C4-2B (cell line): ENCODE data around the gene PLBD2.

Experiments
- CTCF ChIP-seq: fragments of 450-650 bp; conservative IDR thresholded peaks from 2 replicates; pipeline ENCODE4 v1.5.1; 2017; ENCODE audit warnings: mild to moderate bottlenecking
- ZFX ChIP-seq: fragments of 450-650 bp; IDR thresholded peaks from 2 replicates; pipeline ENCODE4 v1.6.1; 2017

GRCh38 chr12:113317122-113317521 is 41.3 kb upstream of the PLBD2 start:
- no peak for TF ChIP-seq CTCF
- no peak for TF ChIP-seq ZFX
